B cell (primary cell): ENCODE data around the gene PGM1. TPM values are rescaled to one million over a fixed set of nuclear protein-coding genes. Genes with fewer than 3 reads are reported as not detected.

Experiments used
- ATAC-seq: fragments of 200-7000 bp; cut with Tn5 transposase; one replicate; pipeline ENCODE4 v1.10.0; 2021; ENCODE audit warnings: low read depth, mild to moderate bottlenecking, moderate number of reproducible peaks, moderate library complexity
- CTCF ChIA-PET: fragments of 350-600 bp; sonication (Branson Sonifier 250); formaldehyde crosslinking; loops from one replicate; lab custom pipeline; 2021; ENCODE audit warnings: antibody characterized with exemption, inconsistent platforms; lab: Charles Lee
- POLR2A ChIA-PET: fragments of 350-600 bp; sonication (Branson Sonifier 250); formaldehyde crosslinking; loops from one replicate; lab custom pipeline; 2021; ENCODE audit warnings: antibody characterized with exemption; lab: Charles Lee
- DNase-seq: peaks from one replicate; pipeline ENCODE4 v3.0.0; 2013
- H2AFZ ChIP-seq: 2 replicates; pipeline ENCODE4 v1.6.1; 2012; ENCODE audit warnings: mild to moderate bottlenecking, low read depth, low read length; ENCODE audit not compliant: insufficient read depth, poor library complexity, severe bottlenecking
- H3K27ac ChIP-seq, 2 donors: 1 replicate in 1 of 2; 2 replicates in 1 of 2; pipeline ENCODE4 v1.5.1; 2012 to 2013; ENCODE audit warnings: low read length in 2 of 2, mild to moderate bottlenecking in 2 of 2, moderate library complexity in 1 of 2
- H3K27me3 ChIP-seq, 4 experiments: fragments of 200-600 bp in 1 of 4; sonication (generic) in 1 of 4; replicated peaks in 1 of 4; 1 replicate in 2 of 4; 2 replicates in 2 of 4; pipeline versions ENCODE4 v1.6.1 to v1.7.0; 2013 to 2016; ENCODE audit warnings: low read length in 3 of 4, mild to moderate bottlenecking in 2 of 4, mixed read lengths in 1 of 4, moderate library complexity in 1 of 4; ENCODE audit not compliant: insufficient read depth in 4 of 4, control insufficient read depth in 3 of 4; ENCODE audit errors: control extremely low read depth in 1 of 4
- H3K36me3 ChIP-seq, 2 experiments: replicated peaks in 1 of 2; 1 replicate in 1 of 2; 2 replicates in 1 of 2; pipeline versions ENCODE4 v1.6.1 to v1.7.1; 2013; ENCODE audit warnings: low read length in 1 of 2; ENCODE audit not compliant: insufficient read depth in 2 of 2, control insufficient read depth in 1 of 2; ENCODE audit errors: control extremely low read depth in 1 of 2, extremely low read depth in 1 of 2
- H3K4me1 ChIP-seq, 2 donors: fragments of 200-600 bp in 1 of 2; sonication (generic) in 1 of 2; 1 replicate in 1 of 2; 2 replicates in 1 of 2; pipeline versions ENCODE4 v1.5.1 to v1.6.1; 2013 to 2017; ENCODE audit warnings: low read length in 2 of 2; ENCODE audit not compliant: control insufficient read depth in 2 of 2, insufficient read depth in 2 of 2
- H3K4me2 ChIP-seq: replicated peaks from 2 replicates; pipeline ENCODE3; 2012; ENCODE audit warnings: mild to moderate bottlenecking, low read depth, low read length; ENCODE audit not compliant: poor library complexity, severe bottlenecking
- H3K4me3 ChIP-seq, 5 experiments: fragments of 200-600 bp in 1 of 5; sonication (generic) in 1 of 5; 1 replicate in 3 of 5; 2 replicates in 2 of 5; pipeline versions ENCODE4 v1.5.1 to v1.7.0; 2011 to 2016; ENCODE audit warnings: low read length in 4 of 5, mild to moderate bottlenecking in 4 of 5, low read depth in 2 of 5, control low read depth in 1 of 5, moderate library complexity in 1 of 5; ENCODE audit not compliant: insufficient read depth in 1 of 5; ENCODE audit errors: control extremely low read depth in 1 of 5, extremely low read depth in 1 of 5
- H3K79me2 ChIP-seq: fragments of 200-600 bp; sonication (generic); one replicate; pipeline ENCODE4 v1.6.0; 2016; ENCODE audit warnings: low read length; ENCODE audit not compliant: control insufficient read depth, insufficient read depth
- H3K9ac ChIP-seq: fragments of 200-600 bp; sonication (generic); 2 replicates; pipeline ENCODE4 v1.6.1; 2017; ENCODE audit warnings: mild to moderate bottlenecking, low read length, moderate library complexity
- H3K9me3 ChIP-seq, 3 donors: one replicate each; pipeline versions ENCODE4 v1.6.1 to v1.7.1; 2013; ENCODE audit warnings: low read length in 2 of 3; ENCODE audit not compliant: control insufficient read depth in 2 of 3, insufficient read depth in 1 of 3; ENCODE audit errors: control extremely low read depth in 1 of 3
- H4K20me1 ChIP-seq: 2 replicates; pipeline ENCODE4 v1.6.0; 2012; ENCODE audit warnings: mild to moderate bottlenecking, low read length; ENCODE audit not compliant: insufficient read depth, control insufficient read depth, poor library complexity, severe bottlenecking
- H3K27ac Mint-ChIP-seq: one replicate; pipeline ENCODE4 v1.8.0; 2021; ENCODE audit warnings: mixed read lengths
- H3K27me3 Mint-ChIP-seq: one replicate; pipeline ENCODE4 v1.8.0; 2021; ENCODE audit warnings: mixed read lengths
- H3K4me1 Mint-ChIP-seq: one replicate; pipeline ENCODE4 v1.8.0; 2021; ENCODE audit warnings: mixed read lengths
- H3K4me3 Mint-ChIP-seq: one replicate; pipeline ENCODE4 v1.8.0; 2021; ENCODE audit warnings: mixed read lengths
- H3K9me3 Mint-ChIP-seq: one replicate; pipeline ENCODE4 v1.8.0; 2022; ENCODE audit warnings: mixed read lengths; ENCODE audit not compliant: insufficient read depth
- EZH2 ChIP-seq: IDR thresholded peaks from 2 replicates; pipeline ENCODE4 v1.6.1; 2012; ENCODE audit warnings: borderline replicate concordance, low read depth, mild to moderate bottlenecking, moderate library complexity, low read length; ENCODE audit not compliant: insufficient read depth, poor library complexity, severe bottlenecking
- WGBS: methylation state at CpG from one replicate; pipeline ENCODE4 v1.1.5; 2013; ENCODE audit warnings: missing lambda C conversion rate; ENCODE audit not compliant: insufficient coverage; 5-methylcytosine and 5-hydroxymethylcytosine counted together
- intact Hi-C: fragments of 100-400 bp; cut with micrococcal nuclease; formaldehyde crosslinking; loops from one replicate; pipeline ENCODE4 v1.10.0; 2022
- polyA plus RNA-seq: library from polyadenylated mRNA; depleted of rRNA; stranded (reverse); fragments of >200 nt; gene quantifications from 2 replicates; pipeline ENCODE4 v1.2.3, GENCODE V29; 2012
- total RNA-seq, 2 donors: library from RNA; stranded (reverse); fragments of 120-200 nt in 1 of 2; gene quantifications; 1 replicate in 1 of 2; 2 replicates in 1 of 2; pipeline versions ENCODE4 v1.2.3 to v1.2.4, GENCODE V29; 2013 to 2022
- TF ChIP-seq, protein P1 (sequence below): fragments of 200-600 bp; IDR thresholded peaks from one replicate; pipeline ENCODE4 v1.8.0; 2022; ENCODE audit warnings: antibody characterized with exemption, mild to moderate bottlenecking

The PGM1 gene
- total and polyA plus RNA-seq, 2 donors (not counting 1 experiment from before 2014, with no cell fraction given): 4.2 to 13.2 TPM

DNA sequence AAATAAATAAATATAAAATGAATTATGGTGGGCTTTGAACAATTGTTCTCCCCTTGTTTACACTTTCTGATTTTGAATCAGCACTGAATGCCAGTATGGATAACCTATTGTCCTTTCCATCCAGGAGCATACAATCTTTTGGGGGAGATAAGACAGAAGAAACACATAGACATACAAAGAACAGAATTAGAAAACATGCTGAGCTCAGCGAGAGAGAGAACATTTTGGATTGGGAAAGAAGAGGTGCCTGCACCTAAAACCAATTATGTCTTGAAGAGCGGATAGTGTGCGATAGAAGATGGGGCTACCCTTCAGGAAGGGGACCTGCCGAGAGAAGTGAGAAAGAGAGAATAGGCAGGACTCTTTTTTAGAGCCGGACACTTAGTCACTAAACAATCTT, 6.6 kb downstream of the PGM1 start:
- intact Hi-C loops: loop anchor here (10.0 kb wide), 2 partner anchors 295 to 1465 kb away; no protein-coding TSS in a partner anchor
- H3K27me3 Mint-ChIP-seq: no peaks in the 10 kb centered on the region
- ChIA-PET POLR2A (no interaction called here), CTCF (no interaction called here)
- ATAC-seq: no peak
- no peaks in the 10 kb centered on the region for H3K9me3 Mint-ChIP-seq
- Histone ChIP-seq H3K9me3 (no peaks in the 10 kb centered on the region), H3K4me3 (no peak overlapping the region), H3K4me2 (no peak overlapping the region), H3K36me3 (no peaks in the 10 kb centered on the region), H3K27ac (no peak overlapping the region), H4K20me1 (no peaks in the 10 kb centered on the region), H2AFZ (no peak overlapping the region), H3K9ac (no peak overlapping the region), H3K4me1 (no peaks in the 10 kb centered on the region), H3K27me3 (no peaks in the 10 kb centered on the region), H3K79me2 (peaks cover 3% of the 10 kb centered on the region)
- H3K4me1 Mint-ChIP-seq: peaks cover 3% of the 10 kb centered on the region
- no peak for TF ChIP-seq EZH2
- TF ChIP-seq, protein P1, sequence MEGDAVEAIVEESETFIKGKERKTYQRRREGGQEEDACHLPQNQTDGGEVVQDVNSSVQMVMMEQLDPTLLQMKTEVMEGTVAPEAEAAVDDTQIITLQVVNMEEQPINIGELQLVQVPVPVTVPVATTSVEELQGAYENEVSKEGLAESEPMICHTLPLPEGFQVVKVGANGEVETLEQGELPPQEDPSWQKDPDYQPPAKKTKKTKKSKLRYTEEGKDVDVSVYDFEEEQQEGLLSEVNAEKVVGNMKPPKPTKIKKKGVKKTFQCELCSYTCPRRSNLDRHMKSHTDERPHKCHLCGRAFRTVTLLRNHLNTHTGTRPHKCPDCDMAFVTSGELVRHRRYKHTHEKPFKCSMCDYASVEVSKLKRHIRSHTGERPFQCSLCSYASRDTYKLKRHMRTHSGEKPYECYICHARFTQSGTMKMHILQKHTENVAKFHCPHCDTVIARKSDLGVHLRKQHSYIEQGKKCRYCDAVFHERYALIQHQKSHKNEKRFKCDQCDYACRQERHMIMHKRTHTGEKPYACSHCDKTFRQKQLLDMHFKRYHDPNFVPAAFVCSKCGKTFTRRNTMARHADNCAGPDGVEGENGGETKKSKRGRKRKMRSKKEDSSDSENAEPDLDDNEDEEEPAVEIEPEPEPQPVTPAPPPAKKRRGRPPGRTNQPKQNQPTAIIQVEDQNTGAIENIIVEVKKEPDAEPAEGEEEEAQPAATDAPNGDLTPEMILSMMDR: no peak
- DNase-seq: no peak
- H3K4me3 Mint-ChIP-seq: no peak overlapping the region
- H3K27ac Mint-ChIP-seq: no peak overlapping the region
- WGBS: 96% methylated on average over 3 of the region's 5 CpGs

DNA sequence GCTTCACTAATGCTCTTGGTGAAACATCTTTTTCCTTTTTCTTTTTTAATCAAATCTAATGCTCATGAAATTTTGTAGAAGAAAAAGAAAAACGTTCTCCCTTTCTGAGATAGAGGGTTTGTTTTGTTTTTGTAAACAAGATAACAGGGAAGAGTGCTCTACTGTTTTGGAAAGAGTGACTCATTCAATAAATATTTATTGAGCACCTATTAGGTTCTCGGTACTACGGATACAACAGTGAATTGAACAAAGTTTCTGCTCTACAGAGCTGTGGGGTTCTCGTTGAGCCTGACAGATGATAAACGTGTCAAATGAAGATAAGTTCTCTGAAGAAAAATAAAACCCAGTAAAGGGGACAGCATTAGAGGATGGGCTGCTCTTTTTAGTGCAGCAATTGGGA, 7.0 kb downstream of the PGM1 start:
- ChIA-PET POLR2A (no interaction called here), CTCF (no interaction called here)
- H4K20me1 ChIP-seq: no peaks in the 10 kb centered on the region
- WGBS: 100% methylated on average over 3 of the region's 5 CpGs
- H3K4me3 ChIP-seq: no peak overlapping the region
- H3K27ac ChIP-seq: no peak overlapping the region
- ATAC-seq (no peak), DNase-seq (no peak)
- no peak overlapping the region for H3K4me2 ChIP-seq
- no peak overlapping the region for H2AFZ ChIP-seq
- Mint-ChIP-seq H3K9me3 (no peaks in the 10 kb centered on the region), H3K4me3 (no peak overlapping the region), H3K27ac (no peak overlapping the region), H3K27me3 (no peaks in the 10 kb centered on the region), H3K4me1 (peaks cover 3% of the 10 kb centered on the region)
- no peaks in the 10 kb centered on the region for H3K27me3 ChIP-seq
- H3K9ac ChIP-seq: no peak overlapping the region
- no peaks in the 10 kb centered on the region for H3K4me1 ChIP-seq
- intact Hi-C loops: no loop called here
- TF ChIP-seq, protein P1: no peak
- TF ChIP-seq EZH2: no peak
- H3K36me3 ChIP-seq: no peaks in the 10 kb centered on the region
- peaks cover 3% of the 10 kb centered on the region for H3K79me2 ChIP-seq
- no peaks in the 10 kb centered on the region for H3K9me3 ChIP-seq
